HCT116 (cell line): ENCODE data around the gene SLC66A3. TPM values are rescaled to one million over a fixed set of nuclear protein-coding genes. Genes with fewer than 3 reads are reported as not detected.
A peak's percentile ranks its signal among the peaks of the same experiment; 100 is the strongest.

Source experiments
- ATAC-seq: fragments of 200-7000 bp; cut with Tn5 transposase; 2 replicates; pipeline ENCODE4 v1.9.1; 2020; ENCODE audit warnings: mild to moderate bottlenecking, moderate library complexity
- BruUV-seq: library from RNA; stranded (reverse); fragments of 400-500 nt; replicated peaks from 2 replicates; lab custom pipeline; 2021; lab: Mats Ljungman, UMichigan
- CTCF ChIA-PET: fragments of 300-600 bp; sonication (Branson Sonifier 250); formaldehyde crosslinking; loops from one replicate; lab custom pipeline; 2021; ENCODE audit warnings: antibody characterized with exemption; lab: Charles Lee
- POLR2A ChIA-PET: fragments of 300-600, 350-600 bp; sonication (Branson Sonifier 250); formaldehyde crosslinking; loops from one replicate; lab custom pipeline; 2021; ENCODE audit warnings: antibody characterized with exemption; lab: Charles Lee
- RAD21 ChIA-PET, 2 experiments: fragments of 300-600 bp; sonication (Branson Sonifier 250); formaldehyde crosslinking; loops; one replicate each; lab custom pipeline; 2023; ENCODE audit warnings: low total read pairs in 2 of 2; ENCODE audit not compliant: uncharacterized antibody in 2 of 2, unreplicated experiment in 2 of 2, low non-redundant PET in 1 of 2; lab: Charles Lee
- DNase-seq: peaks from one replicate; pipeline ENCODE4 v3.0.0-alpha.2; 2010; ENCODE audit warnings: low read depth, low spot score
- H2AFZ ChIP-seq: fragments of 200-600 bp; shearing (Covaris generic), sonication (generic); 2 replicates; pipeline ENCODE4 v1.6.1; 2017; ENCODE audit warnings: low read depth, mixed run types, mixed read lengths, antibody characterized with exemption, low read length; ENCODE audit not compliant: poor library complexity, severe bottlenecking
- H3K27ac ChIP-seq: 2 replicates; pipeline ENCODE4 v1.5.1; 2012; ENCODE audit warnings: low read depth, low read length
- H3K27me3 ChIP-seq: fragments of 200-600 bp; sonication (generic); 2 replicates; pipeline ENCODE4 v1.6.1; 2016; ENCODE audit warnings: mixed run types, low read length, mixed read lengths; ENCODE audit not compliant: insufficient read depth
- H3K36me3 ChIP-seq, 2 experiments: fragments of 200-500 bp in 1 of 2; fragments of 200-600 bp in 1 of 2; sonication (Bioruptor generic) in 1 of 2; sonication (generic) in 1 of 2; 2 replicates each; pipeline versions ENCODE4 v1.5.1 to v1.6.1; 2014 to 2016; ENCODE audit warnings: low read length in 2 of 2, inconsistent platforms in 1 of 2, mixed read lengths in 1 of 2, mixed run types in 1 of 2; ENCODE audit not compliant: insufficient read depth in 2 of 2, control insufficient read depth in 1 of 2
- H3K4me1 ChIP-seq, 2 experiments: fragments of 200-600 bp in 1 of 2; sonication (generic) in 1 of 2; 2 replicates each; pipeline versions ENCODE4 v1.5.1 to v1.6.1; 2012 to 2017; ENCODE audit warnings: low read length in 2 of 2, inconsistent platforms in 1 of 2, mild to moderate bottlenecking in 1 of 2, mixed read lengths in 1 of 2, mixed run types in 1 of 2, moderate library complexity in 1 of 2; ENCODE audit not compliant: insufficient read depth in 2 of 2, control insufficient read depth in 1 of 2
- H3K4me2 ChIP-seq: fragments of 200-600 bp; sonication (generic); 2 replicates; pipeline ENCODE4 v1.6.1; 2017; ENCODE audit warnings: mixed run types, low read length, mixed read lengths
- H3K4me3 ChIP-seq, 2 experiments: fragments of 200-600 bp in 1 of 2; sonication (generic) in 1 of 2; replicated peaks in 1 of 2; 2 replicates each; pipeline ENCODE4 v1.5.1; 2011 to 2016; ENCODE audit warnings: low read length in 2 of 2, control low read depth in 1 of 2, low read depth in 1 of 2, mild to moderate bottlenecking in 1 of 2, mixed read lengths in 1 of 2, mixed run types in 1 of 2
- H3K79me2 ChIP-seq: fragments of 200-600 bp; sonication (generic); 2 replicates; pipeline ENCODE4 v1.6.1; 2017; ENCODE audit warnings: mild to moderate bottlenecking, mixed run types, low read length, moderate library complexity, mixed read lengths; ENCODE audit not compliant: insufficient read depth
- H3K9ac ChIP-seq: fragments of 200-600 bp; sonication (generic); 2 replicates; pipeline ENCODE4 v1.6.1; 2016; ENCODE audit warnings: low read length, mixed read lengths
- H3K9me2 ChIP-seq: fragments of 200-600 bp; sonication (generic), shearing (Covaris generic); 2 replicates; pipeline ENCODE4 v1.6.1; 2017; ENCODE audit warnings: mixed run types, mild to moderate bottlenecking, moderate library complexity; ENCODE audit not compliant: insufficient read depth
- H3K9me3 ChIP-seq, 2 experiments: fragments of 200-500 bp in 1 of 2; fragments of 200-600 bp in 1 of 2; sonication (Bioruptor generic) in 1 of 2; sonication (generic) in 1 of 2; 2 replicates each; pipeline ENCODE4 v1.6.1; 2014 to 2017; ENCODE audit warnings: low read length in 2 of 2, mixed read lengths in 2 of 2, inconsistent platforms in 1 of 2, low read depth in 1 of 2, mild to moderate bottlenecking in 1 of 2, mixed run types in 1 of 2, moderate library complexity in 1 of 2; ENCODE audit not compliant: control insufficient read depth in 1 of 2, insufficient read depth in 1 of 2
- H4K20me1 ChIP-seq: fragments of 200-600 bp; sonication (generic), shearing (Covaris generic); 2 replicates; pipeline ENCODE4 v1.6.1; 2017; ENCODE audit warnings: mixed run types, mild to moderate bottlenecking, moderate library complexity; ENCODE audit not compliant: insufficient read depth
- EGR1 ChIP-seq: IDR thresholded peaks from 2 replicates; pipeline ENCODE4 v1.6.1; 2012; ENCODE audit warnings: low read depth
- POLR2A ChIP-seq: IDR thresholded peaks from 2 replicates; pipeline ENCODE4 v1.7.0; 2011; ENCODE audit warnings: borderline replicate concordance; ENCODE audit not compliant: insufficient read depth, insufficient read length; ENCODE audit errors: extremely low read depth
- RAD21 ChIP-seq: IDR thresholded peaks from 2 replicates; pipeline ENCODE4 v1.6.1; 2012; ENCODE audit warnings: low read depth, mild to moderate bottlenecking
- SP1 ChIP-seq: IDR thresholded peaks from 2 replicates; pipeline ENCODE4 v1.6.1; 2012; ENCODE audit warnings: low read depth
- YY1 ChIP-seq: IDR thresholded peaks from 2 replicates; pipeline ENCODE4 v1.6.1; 2011; ENCODE audit warnings: low read length, low read depth, moderate library complexity, mild to moderate bottlenecking; ENCODE audit not compliant: insufficient replicate concordance; ENCODE audit errors: extremely low read depth
- ZNF274 ChIP-seq: fragments of 200-500 bp; sonication (Bioruptor generic); IDR thresholded peaks from 2 replicates; pipeline ENCODE4 v1.6.1; 2014; ENCODE audit warnings: mild to moderate bottlenecking, low read depth, low read length, inconsistent platforms
- intact Hi-C: fragments of 100-400 bp; cut with micrococcal nuclease; formaldehyde crosslinking; loops from 2 replicates; pipeline ENCODE4 v1.10.0; 2022
- total RNA-seq: library from RNA; stranded (reverse); gene quantifications from one replicate; pipeline ENCODE4 v1.2.1, GENCODE V29; 2021; ENCODE audit not compliant: unreplicated experiment
- TF ChIP-seq, protein P1 (sequence below), 3 experiments: fragments of 200-600 bp in 1 of 3; sonication (generic) in 1 of 3; IDR thresholded peaks in 2 of 3; conservative IDR thresholded peaks in 1 of 3; 2 replicates each; pipeline ENCODE4 v1.5.1; 2012 to 2017; ENCODE audit warnings: low read depth in 2 of 3, low read length in 2 of 3, antibody characterized with exemption in 1 of 3, borderline replicate concordance in 1 of 3, control low read depth in 1 of 3, mild to moderate bottlenecking in 1 of 3, mixed read lengths in 1 of 3, mixed run types in 1 of 3, moderate library complexity in 1 of 3; ENCODE audit not compliant: insufficient read depth in 1 of 3

The SLC66A3 gene
- total RNA-seq, 1 experiment from 2014 or later = 15.9 TPM

DNA sequence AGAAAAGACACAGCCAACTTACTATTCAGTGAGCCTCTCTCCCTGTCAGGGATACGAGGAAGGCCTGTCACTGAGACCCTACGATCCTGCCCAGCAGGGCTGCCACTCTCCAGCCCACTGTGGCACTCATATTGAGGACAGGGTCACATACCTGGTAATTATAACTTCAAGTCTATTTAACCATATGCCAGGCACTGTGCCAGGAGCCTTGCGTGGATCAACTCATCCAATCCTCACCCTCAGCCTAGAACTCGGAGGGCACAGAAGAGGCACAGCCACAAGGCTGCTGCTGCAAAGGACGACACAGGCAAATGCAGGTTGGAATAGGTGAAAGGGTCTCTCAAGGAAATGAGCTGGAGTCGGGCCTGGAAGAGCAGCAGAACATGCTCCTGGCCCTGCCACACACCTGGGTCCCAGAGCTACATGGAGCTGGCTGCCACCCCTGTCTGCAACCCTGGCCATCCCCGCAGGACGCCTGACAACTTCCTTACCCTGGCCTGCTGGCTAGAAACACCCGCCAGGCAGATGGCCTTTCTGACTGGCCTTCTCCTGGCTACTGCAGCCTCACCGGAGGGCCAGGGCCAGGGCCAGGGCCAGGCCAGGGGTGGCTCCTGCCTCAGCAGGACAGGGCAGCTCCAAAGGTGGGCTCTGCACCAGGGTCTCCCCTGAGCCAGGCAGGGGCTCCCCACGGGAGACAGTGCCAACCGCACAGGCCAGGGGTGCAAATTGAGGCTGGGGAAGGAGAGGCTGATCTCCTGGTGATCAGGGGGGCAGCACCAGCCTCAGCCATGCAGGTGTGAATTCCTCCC is 32.1 kb upstream of the SLC66A3 start (continued):
- TF ChIP-seq, protein P1, sequence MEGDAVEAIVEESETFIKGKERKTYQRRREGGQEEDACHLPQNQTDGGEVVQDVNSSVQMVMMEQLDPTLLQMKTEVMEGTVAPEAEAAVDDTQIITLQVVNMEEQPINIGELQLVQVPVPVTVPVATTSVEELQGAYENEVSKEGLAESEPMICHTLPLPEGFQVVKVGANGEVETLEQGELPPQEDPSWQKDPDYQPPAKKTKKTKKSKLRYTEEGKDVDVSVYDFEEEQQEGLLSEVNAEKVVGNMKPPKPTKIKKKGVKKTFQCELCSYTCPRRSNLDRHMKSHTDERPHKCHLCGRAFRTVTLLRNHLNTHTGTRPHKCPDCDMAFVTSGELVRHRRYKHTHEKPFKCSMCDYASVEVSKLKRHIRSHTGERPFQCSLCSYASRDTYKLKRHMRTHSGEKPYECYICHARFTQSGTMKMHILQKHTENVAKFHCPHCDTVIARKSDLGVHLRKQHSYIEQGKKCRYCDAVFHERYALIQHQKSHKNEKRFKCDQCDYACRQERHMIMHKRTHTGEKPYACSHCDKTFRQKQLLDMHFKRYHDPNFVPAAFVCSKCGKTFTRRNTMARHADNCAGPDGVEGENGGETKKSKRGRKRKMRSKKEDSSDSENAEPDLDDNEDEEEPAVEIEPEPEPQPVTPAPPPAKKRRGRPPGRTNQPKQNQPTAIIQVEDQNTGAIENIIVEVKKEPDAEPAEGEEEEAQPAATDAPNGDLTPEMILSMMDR (IDR thresholded peaks at IDR 0.05 in 2 of 3, conservative IDR thresholded peaks at IDR 0.05 in 1 of 3; ENCODE audit: borderline replicate concordance in 1 of 3, insufficient read depth in 1 of 3, low read depth in 2 of 3, low read length in 2 of 3) = no peak
- no peak for TF ChIP-seq SP1
- TF ChIP-seq EGR1 = no peak
- TF ChIP-seq ZNF274 = no peak
- TF ChIP-seq RAD21 = no peak

GRCh38 chr2:11123856-11124759 is 31.2 kb upstream of the SLC66A3 start:
- POLR2A ChIA-PET = interaction anchor here (1.1 to 1.8 kb wide), 4 partner anchors 10 to 293 kb away, joined by 3 to 8 read pairs (median 6); a partner anchor contains a TSS
- H3K9me2 ChIP-seq = no peaks in the 10 kb centered on the region
- peak; percentile 91 for TF ChIP-seq YY1
- TF ChIP-seq, protein P1 (IDR thresholded peaks at IDR 0.05 in 2 of 3, conservative IDR thresholded peaks at IDR 0.05 in 1 of 3; ENCODE audit: borderline replicate concordance in 1 of 3, insufficient read depth in 1 of 3, low read depth in 2 of 3, low read length in 2 of 3) = peak in 2 of 3 experiments; percentile 95 to 97; a peak in 4 of 6 replicates
- no peak for TF ChIP-seq POLR2A
- no peak overlapping the region for H3K27ac ChIP-seq
- H3K4me1 ChIP-seq = peaks cover 4 to 20% of the 10 kb centered on the region in 2 experiments; a peak in 3 of 4 replicates
- no peaks in the 10 kb centered on the region for H4K20me1 ChIP-seq
- H3K36me3 ChIP-seq = no peaks in the 10 kb centered on the region
- no TSS peak for BruUV-seq
- peak; percentile 97 for ATAC-seq
- H3K4me3 ChIP-seq = no peak overlapping the region
- RAD21 ChIA-PET = interaction anchor here (1.0 to 2.2 kb wide), 5 partner anchors 214 to 292 kb away, joined by 3 to 13 read pairs (median 11); no protein-coding TSS in a partner anchor
- no peaks in the 10 kb centered on the region for H3K9me3 ChIP-seq
- DNase-seq = peak; percentile 62
- H3K9ac ChIP-seq = no peak overlapping the region
- peak overlapping the region; percentile 46 for H3K4me2 ChIP-seq
- no peaks in the 10 kb centered on the region for H3K79me2 ChIP-seq
- CTCF ChIA-PET = interaction anchor here (0.7 to 6.7 kb wide), 14 partner anchors 8 to 458 kb away, joined by 3 to 173 read pairs (median 4); a partner anchor contains a TSS
- no peaks in the 10 kb centered on the region for H3K27me3 ChIP-seq
- intact Hi-C loops = loop anchor here (1.0 to 5.0 kb wide), 3 partner anchors 51 to 289 kb away; no protein-coding TSS in a partner anchor
- peak overlapping the region; percentile 100 for H2AFZ ChIP-seq
